ENCODE results near the gene LCK. TPM values are rescaled to one million over a fixed set of nuclear protein-coding genes. Genes with fewer than 3 reads are reported as not detected.

Gene LCK
- total and polyA plus RNA-seq, 4 donors, result 2.4 to 8.9 (median 4.3) TPM

DNA sequence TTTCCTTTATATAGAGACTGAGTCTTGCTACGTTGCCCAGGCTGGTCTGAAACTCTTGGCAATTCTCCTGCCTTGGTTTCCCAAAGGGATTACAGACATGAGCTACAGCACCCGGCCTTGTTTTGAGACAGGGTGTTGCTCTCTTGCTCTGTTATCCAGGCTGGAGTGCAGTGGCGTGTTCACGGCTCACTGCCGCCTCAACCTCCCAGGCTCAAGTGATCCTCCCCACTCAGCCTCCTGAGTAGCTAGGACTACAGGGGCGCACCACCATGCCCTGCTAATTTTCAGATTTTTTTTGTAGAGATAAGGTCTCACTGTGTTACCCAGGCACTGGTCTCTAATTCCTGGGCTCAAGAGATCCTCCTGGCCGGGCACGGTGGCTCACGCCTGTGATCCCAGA lies 14.8 kb downstream of the LCK start:
- TF ChIP-seq, protein P1, sequence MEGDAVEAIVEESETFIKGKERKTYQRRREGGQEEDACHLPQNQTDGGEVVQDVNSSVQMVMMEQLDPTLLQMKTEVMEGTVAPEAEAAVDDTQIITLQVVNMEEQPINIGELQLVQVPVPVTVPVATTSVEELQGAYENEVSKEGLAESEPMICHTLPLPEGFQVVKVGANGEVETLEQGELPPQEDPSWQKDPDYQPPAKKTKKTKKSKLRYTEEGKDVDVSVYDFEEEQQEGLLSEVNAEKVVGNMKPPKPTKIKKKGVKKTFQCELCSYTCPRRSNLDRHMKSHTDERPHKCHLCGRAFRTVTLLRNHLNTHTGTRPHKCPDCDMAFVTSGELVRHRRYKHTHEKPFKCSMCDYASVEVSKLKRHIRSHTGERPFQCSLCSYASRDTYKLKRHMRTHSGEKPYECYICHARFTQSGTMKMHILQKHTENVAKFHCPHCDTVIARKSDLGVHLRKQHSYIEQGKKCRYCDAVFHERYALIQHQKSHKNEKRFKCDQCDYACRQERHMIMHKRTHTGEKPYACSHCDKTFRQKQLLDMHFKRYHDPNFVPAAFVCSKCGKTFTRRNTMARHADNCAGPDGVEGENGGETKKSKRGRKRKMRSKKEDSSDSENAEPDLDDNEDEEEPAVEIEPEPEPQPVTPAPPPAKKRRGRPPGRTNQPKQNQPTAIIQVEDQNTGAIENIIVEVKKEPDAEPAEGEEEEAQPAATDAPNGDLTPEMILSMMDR (IDR thresholded peaks at IDR 0.05; ENCODE audit: control extremely low read depth, extremely low read depth), result no peak
- ATAC-seq (ENCODE audit: insufficient read depth, low FRiP score) (no peak), DNase-seq (no peak)
- Histone ChIP-seq H3K4me3 (no peak overlapping the region), H3K9ac (ENCODE audit: insufficient read depth in 1 of 2, low read length in 2 of 2) (no peak overlapping the region), H3K27ac (ENCODE audit: low read depth in 1 of 2, low read length in 1 of 2) (no peak overlapping the region), H3K27me3 (ENCODE audit: control insufficient read depth in 3 of 3, insufficient read depth in 3 of 3, low read length in 2 of 3) (no peaks in the 10 kb centered on the region), H3K36me3 (ENCODE audit: control insufficient read depth in 4 of 4, insufficient read depth in 4 of 4, low read length in 4 of 4) (no peaks in the 10 kb centered on the region), H3K4me1 (ENCODE audit: control insufficient read depth in 5 of 5, insufficient read depth in 5 of 5, low read length in 5 of 5) (peaks cover 0 to 6% (median 0%) of the 10 kb centered on the region in 5 donors), H3K9me3 (ENCODE audit: control insufficient read depth in 4 of 4, insufficient read depth in 3 of 4, low read length in 3 of 4) (no peaks in the 10 kb centered on the region)
- 85 to 93% methylated on average over 9 of the region's 9 CpGs for WGBS, 2 donors

DNA sequence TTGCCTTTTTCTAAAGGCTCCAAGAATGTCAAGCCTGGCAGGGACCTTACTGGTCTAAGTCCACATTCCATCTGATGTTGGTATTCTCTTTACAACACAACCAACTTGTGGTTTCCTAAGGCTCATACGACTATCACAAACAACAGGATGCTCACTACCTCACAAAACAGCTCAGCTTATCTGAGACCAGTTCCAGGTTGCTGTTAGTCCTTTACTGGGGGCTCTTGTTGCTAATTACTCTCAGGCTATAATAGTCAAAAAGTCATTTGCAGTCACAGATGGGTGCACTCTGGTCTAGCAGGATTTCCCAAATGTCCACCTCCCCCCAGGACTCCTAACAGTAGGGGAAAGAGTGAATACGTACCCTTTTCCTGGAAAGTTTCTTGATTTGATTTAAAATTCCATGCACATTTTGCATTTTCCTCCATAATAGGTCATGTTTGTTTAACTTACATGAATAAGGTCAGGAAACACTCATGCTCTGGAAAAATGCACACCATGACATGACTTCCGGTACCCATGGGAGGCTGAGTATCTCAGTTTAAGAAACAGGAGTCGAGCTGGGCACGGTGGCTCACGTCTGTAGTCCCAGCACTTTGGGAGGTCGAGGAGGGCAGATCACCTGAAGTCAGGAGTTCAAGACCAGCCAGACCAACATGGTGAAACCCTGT lies 16.0 kb downstream of the LCK start:
- DNase-seq, result peak in 2 of 3 donors; percentile 43 to 66
- Histone ChIP-seq H3K9me3 (ENCODE audit: control insufficient read depth in 4 of 4, insufficient read depth in 3 of 4, low read length in 3 of 4) (no peaks in the 10 kb centered on the region), H3K9ac (ENCODE audit: insufficient read depth in 1 of 2, low read length in 2 of 2) (peak overlapping the region in 1 of 2 donors; percentile 19), H3K36me3 (ENCODE audit: control insufficient read depth in 4 of 4, insufficient read depth in 4 of 4, low read length in 4 of 4) (no peaks in the 10 kb centered on the region), H3K4me3 (no peak overlapping the region), H3K27me3 (ENCODE audit: control insufficient read depth in 3 of 3, insufficient read depth in 3 of 3, low read length in 2 of 3) (no peaks in the 10 kb centered on the region), H3K4me1 (ENCODE audit: control insufficient read depth in 5 of 5, insufficient read depth in 5 of 5, low read length in 5 of 5) (peaks cover 0 to 6% (median 0%) of the 10 kb centered on the region in 5 donors), H3K27ac (ENCODE audit: low read depth in 1 of 2, low read length in 1 of 2) (no peak overlapping the region)
- TF ChIP-seq, protein P1 (IDR thresholded peaks at IDR 0.05; ENCODE audit: control extremely low read depth, extremely low read depth), result no peak
- 49 to 64% methylated on average over 7 of the region's 7 CpGs for WGBS, 2 donors
- no peak for ATAC-seq (ENCODE audit: insufficient read depth, low FRiP score)

DNA sequence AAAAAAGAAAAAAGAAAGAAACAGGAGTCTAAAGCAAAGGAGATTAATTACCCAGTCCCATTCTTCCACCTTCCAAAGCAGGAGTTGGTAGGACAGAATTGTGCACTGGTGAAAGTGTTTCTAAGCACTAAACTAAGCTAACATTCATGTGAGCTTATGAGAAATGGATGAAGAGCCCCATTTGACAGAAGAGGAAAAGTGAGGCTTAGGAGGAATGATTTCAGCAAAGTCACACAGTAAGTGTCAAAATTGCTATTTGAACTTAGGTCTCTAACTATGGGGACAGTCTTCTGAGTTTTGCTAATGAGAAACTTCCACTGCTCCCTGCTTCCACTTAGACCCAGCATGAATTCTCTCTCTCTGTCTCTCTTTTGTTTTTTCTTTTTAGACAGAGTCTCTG lies 18.7 kb downstream of the LCK start:
- DNase-seq (no peak), ATAC-seq (ENCODE audit: insufficient read depth, low FRiP score) (no peak)
- Histone ChIP-seq H3K4me3 (no peak overlapping the region), H3K36me3 (ENCODE audit: control insufficient read depth in 4 of 4, insufficient read depth in 4 of 4, low read length in 4 of 4) (no peaks in the 10 kb centered on the region), H3K9ac (ENCODE audit: insufficient read depth in 1 of 2, low read length in 2 of 2) (no peak overlapping the region), H3K9me3 (ENCODE audit: control insufficient read depth in 4 of 4, insufficient read depth in 3 of 4, low read length in 3 of 4) (no peaks in the 10 kb centered on the region), H3K27me3 (ENCODE audit: control insufficient read depth in 3 of 3, insufficient read depth in 3 of 3, low read length in 2 of 3) (peaks cover 0 to 16% (median 14%) of the 10 kb centered on the region in 3 donors), H3K4me1 (ENCODE audit: control insufficient read depth in 5 of 5, insufficient read depth in 5 of 5, low read length in 5 of 5) (peaks cover 0 to 11% (median 0%) of the 10 kb centered on the region in 5 donors), H3K27ac (ENCODE audit: low read depth in 1 of 2, low read length in 1 of 2) (no peak overlapping the region)
- TF ChIP-seq, protein P1 (IDR thresholded peaks at IDR 0.05; ENCODE audit: control extremely low read depth, extremely low read depth), result no peak
